H9 (cell line): ENCODE data around the gene CMSS1. TPM values are rescaled to one million over a fixed set of nuclear protein-coding genes. Genes with fewer than 3 reads are reported as not detected.

Experiments
- DNase-seq: peaks from one replicate; pipeline ENCODE4 v3.0.0-alpha.2; 2017
- H2AFZ ChIP-seq: one replicate; pipeline ENCODE4 v1.6.1; 2013; ENCODE audit warnings: mild to moderate bottlenecking, low read length, control low read depth, moderate library complexity
- H2AK5ac ChIP-seq: 2 replicates; pipeline ENCODE4 v1.6.1; 2013; ENCODE audit warnings: low read length, control low read depth, mixed read lengths; ENCODE audit not compliant: insufficient read length
- H2BK120ac ChIP-seq: one replicate; pipeline ENCODE4 v1.6.1; 2013; ENCODE audit warnings: low read depth, mild to moderate bottlenecking, low read length, control low read depth, inconsistent platforms; ENCODE audit not compliant: poor library complexity, severe bottlenecking
- H2BK12ac ChIP-seq: 2 replicates; pipeline ENCODE4 v1.6.1; 2013; ENCODE audit warnings: low read length, control low read depth, mixed read lengths, low read depth; ENCODE audit not compliant: insufficient read length
- H2BK15ac ChIP-seq: 2 replicates; pipeline ENCODE4 v1.6.1; 2013; ENCODE audit warnings: low read depth, low read length, control low read depth
- H2BK20ac ChIP-seq: one replicate; pipeline ENCODE4 v1.6.1; 2013; ENCODE audit warnings: low read depth, mild to moderate bottlenecking, low read length, control low read depth, inconsistent platforms; ENCODE audit not compliant: poor library complexity, severe bottlenecking
- H2BK5ac ChIP-seq: 2 replicates; pipeline ENCODE4 v1.6.1; 2013; ENCODE audit warnings: low read length, control low read depth, mixed read lengths; ENCODE audit not compliant: insufficient read length
- H3K14ac ChIP-seq: 2 replicates; pipeline ENCODE4 v1.6.1; 2013; ENCODE audit warnings: low read length, control low read depth; ENCODE audit not compliant: insufficient read depth
- H3K18ac ChIP-seq: 2 replicates; pipeline ENCODE4 v1.6.1; 2013; ENCODE audit warnings: low read depth, mild to moderate bottlenecking, mixed read lengths, low read length, control low read depth; ENCODE audit not compliant: insufficient read length
- H3K23ac ChIP-seq: 2 replicates; pipeline ENCODE4 v1.6.1; 2013; ENCODE audit warnings: low read length, control low read depth, mixed read lengths, low read depth; ENCODE audit not compliant: insufficient read length
- H3K23me2 ChIP-seq: 2 replicates; pipeline ENCODE4 v1.6.1; 2013; ENCODE audit warnings: low read depth, mild to moderate bottlenecking, mixed read lengths, low read length, control low read depth; ENCODE audit not compliant: insufficient read length, poor library complexity, severe bottlenecking
- H3K27ac ChIP-seq: 2 replicates; pipeline ENCODE4 v1.5.1; 2013; ENCODE audit warnings: low read length, control low read depth, mixed read lengths, low read depth; ENCODE audit not compliant: insufficient read length
- H3K27me3 ChIP-seq: 2 replicates; pipeline ENCODE4 v1.6.1; 2013; ENCODE audit warnings: low read length, control low read depth, inconsistent platforms; ENCODE audit not compliant: insufficient read depth
- H3K4ac ChIP-seq: 2 replicates; pipeline ENCODE4 v1.6.1; 2013; ENCODE audit warnings: low read depth, mild to moderate bottlenecking, control low read depth, inconsistent platforms, low read length, moderate library complexity
- H3K4me1 ChIP-seq: 2 replicates; pipeline ENCODE4 v1.6.1; 2013; ENCODE audit warnings: low read length, control low read depth, inconsistent platforms; ENCODE audit not compliant: insufficient read depth
- H3K4me2 ChIP-seq: 2 replicates; pipeline ENCODE4 v1.6.1; 2013; ENCODE audit warnings: low read length, control low read depth, mixed read lengths; ENCODE audit not compliant: insufficient read length, insufficient read depth
- H3K56ac ChIP-seq: 2 replicates; pipeline ENCODE4 v1.6.1; 2013; ENCODE audit warnings: low read depth, mild to moderate bottlenecking, mixed read lengths, low read length, control low read depth; ENCODE audit not compliant: insufficient read length
- H3K79me1 ChIP-seq: 2 replicates; pipeline ENCODE4 v1.6.1; 2013; ENCODE audit warnings: low read depth, mild to moderate bottlenecking, moderate library complexity, low read length, control low read depth, inconsistent platforms; ENCODE audit not compliant: insufficient read depth, poor library complexity, severe bottlenecking
- H3K79me2 ChIP-seq: 2 replicates; pipeline ENCODE4 v1.6.1; 2013; ENCODE audit warnings: low read length, control low read depth, inconsistent platforms; ENCODE audit not compliant: insufficient read depth
- H3K9ac ChIP-seq: 2 replicates; pipeline ENCODE4 v1.6.1; 2013; ENCODE audit warnings: low read length, control low read depth, mixed read lengths; ENCODE audit not compliant: insufficient read length; ENCODE audit errors: extremely low read depth
- H3K9me3 ChIP-seq: one replicate; pipeline ENCODE4 v1.6.1; 2013; ENCODE audit warnings: low read depth, low read length, inconsistent platforms; ENCODE audit not compliant: control insufficient read depth
- H3T11ph ChIP-seq: one replicate; pipeline ENCODE4 v1.6.1; 2013; ENCODE audit warnings: mild to moderate bottlenecking, low read length, control low read depth, inconsistent platforms
- H4K20me1 ChIP-seq: one replicate; pipeline ENCODE4 v1.6.1; 2013; ENCODE audit not compliant: control insufficient read depth, insufficient read length, insufficient read depth
- H4K5ac ChIP-seq: 2 replicates; pipeline ENCODE4 v1.6.1; 2013; ENCODE audit warnings: low read depth, mild to moderate bottlenecking, mixed read lengths, low read length, control low read depth; ENCODE audit not compliant: insufficient read length
- H4K8ac ChIP-seq: replicated peaks from 2 replicates; pipeline ENCODE4 v1.6.1; 2013; ENCODE audit warnings: low read length, control low read depth, mixed read lengths, low read depth; ENCODE audit not compliant: insufficient read length
- H4K91ac ChIP-seq: 2 replicates; pipeline ENCODE4 v1.6.1; 2013; ENCODE audit warnings: low read depth, mild to moderate bottlenecking, moderate library complexity, mixed read lengths, low read length, control low read depth; ENCODE audit not compliant: insufficient read length
- H3K27ac Mint-ChIP-seq, 3 experiments: 2 replicates in 2 of 3; 3 replicates in 1 of 3; pipeline ENCODE4 v1.8.0; 2020 to 2021; ENCODE audit warnings: mixed read lengths in 3 of 3, mild to moderate bottlenecking in 1 of 3, moderate library complexity in 1 of 3
- H3K27me3 Mint-ChIP-seq: 2 replicates; pipeline ENCODE4 v1.8.0; 2021; ENCODE audit warnings: low read depth, mild to moderate bottlenecking, moderate library complexity, mixed read lengths
- H3K36me3 Mint-ChIP-seq, 3 experiments: 2 replicates in 2 of 3; 3 replicates in 1 of 3; pipeline ENCODE4 v1.8.0; 2020 to 2021; ENCODE audit warnings: low read depth in 3 of 3, mixed read lengths in 3 of 3; ENCODE audit not compliant: insufficient read depth in 1 of 3
- H3K4me1 Mint-ChIP-seq, 2 experiments: 2 replicates each; pipeline ENCODE4 v1.8.0; 2020; ENCODE audit warnings: mixed read lengths in 2 of 2
- H3K4me3 Mint-ChIP-seq, 2 experiments: 2 replicates in 1 of 2; 3 replicates in 1 of 2; pipeline ENCODE4 v1.8.0; 2020 to 2021; ENCODE audit warnings: mild to moderate bottlenecking in 2 of 2, mixed read lengths in 2 of 2, moderate library complexity in 1 of 2
- H3K9me3 Mint-ChIP-seq, 2 experiments: 2 replicates in 1 of 2; 3 replicates in 1 of 2; pipeline ENCODE4 v1.8.0; 2020; ENCODE audit warnings: mild to moderate bottlenecking in 2 of 2, mixed read lengths in 2 of 2, moderate library complexity in 1 of 2
- CTCF ChIP-seq: fragments of 200-600 bp; sonication (generic); conservative IDR thresholded peaks from 3 replicates; pipeline ENCODE4 v1.8.0; 2021; ENCODE audit warnings: antibody characterized with exemption, mild to moderate bottlenecking
- total RNA-seq: library from RNA; stranded (reverse); gene quantifications from 2 replicates; pipeline ENCODE4 v1.2.1, GENCODE V29; 2021

The CMSS1 gene
- total RNA-seq, 1 experiment from 2014 or later: 61.8 TPM

DNA sequence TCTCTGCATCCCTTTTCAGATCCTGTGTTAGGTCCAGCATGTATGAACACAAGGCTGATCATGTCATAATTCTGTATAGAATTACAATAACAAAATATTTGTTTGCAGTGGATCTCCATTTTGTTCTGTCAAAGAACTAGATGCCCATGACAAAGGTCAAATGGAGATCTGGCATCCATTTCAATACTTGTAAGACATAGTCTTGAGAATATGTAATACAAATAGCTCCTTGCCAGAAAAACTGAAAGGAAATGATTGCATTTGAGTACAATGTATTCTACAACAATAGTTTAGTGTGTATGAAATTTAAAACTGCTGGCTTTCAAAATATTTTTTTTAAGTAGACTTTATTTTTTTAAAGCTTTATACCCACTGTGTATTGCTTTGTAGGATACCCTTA, 101.1 kb downstream of the CMSS1 start:
- H3K9ac ChIP-seq: no peak overlapping the region
- no peak overlapping the region for H3K27ac Mint-ChIP-seq
- no peak overlapping the region for H3K4ac ChIP-seq
- no peaks in the 10 kb centered on the region for H3K9me3 Mint-ChIP-seq
- no peak overlapping the region for H3K4me2 ChIP-seq
- peaks cover 8% of the 10 kb centered on the region; the same call in 1 of the 2 replicates for H3K4me1 ChIP-seq
- no peak overlapping the region for H2AK5ac ChIP-seq
- H3K27me3 ChIP-seq: no peaks in the 10 kb centered on the region
- no peak overlapping the region for H3K27ac ChIP-seq
- no peak for DNase-seq
- no peak overlapping the region for H2BK20ac ChIP-seq
- H3K23ac ChIP-seq: no peak overlapping the region
- no peaks in the 10 kb centered on the region for H3K79me1 ChIP-seq
- no peak overlapping the region for H2BK12ac ChIP-seq
- H3K18ac ChIP-seq: no peak overlapping the region
- no peak overlapping the region for H2BK15ac ChIP-seq
- H2BK120ac ChIP-seq: no peak overlapping the region
- no peak overlapping the region for H3T11ph ChIP-seq
- no peak for TF ChIP-seq CTCF
- H4K5ac ChIP-seq: no peak overlapping the region
- no peak overlapping the region for H3K56ac ChIP-seq
- no peak overlapping the region for H4K8ac ChIP-seq
- H4K20me1 ChIP-seq: no peaks in the 10 kb centered on the region
- no peaks in the 10 kb centered on the region for H3K23me2 ChIP-seq
- H3K79me2 ChIP-seq: no peaks in the 10 kb centered on the region
- no peaks in the 10 kb centered on the region for H3K27me3 Mint-ChIP-seq
- H3K9me3 ChIP-seq: no peaks in the 10 kb centered on the region
- H4K91ac ChIP-seq: no peak overlapping the region
- H2BK5ac ChIP-seq: no peak overlapping the region
- peaks cover 0 to 2% (median 0%) of the 10 kb centered on the region in 3 experiments; a peak in 2 of 7 replicates for H3K36me3 Mint-ChIP-seq
- H2AFZ ChIP-seq: no peak overlapping the region
- H3K14ac ChIP-seq: no peak overlapping the region
- no peak overlapping the region for H3K4me3 Mint-ChIP-seq
- H3K4me1 Mint-ChIP-seq: peaks cover 29 to 35% of the 10 kb centered on the region in 2 experiments
